ENCODE data around the gene HLA-DQB1. TPM values are rescaled to one million over a fixed set of nuclear protein-coding genes. Genes with fewer than 3 reads are reported as not detected.

HLA-DQB1 gene
- total and polyA plus RNA-seq, 12 donors: 6.2 to 81.2 (median 15.5) TPM

GRCh38 chr6:32668226-32668747 is 1.8 kb upstream of the HLA-DQB1 start:
- Histone ChIP-seq H3K4me3 (no peak overlapping the region), H3K27ac (peak overlapping the region in 6 of 10 donors; percentile 21 to 79 (median 70)), H3K4me1 (peaks cover 0 to 12% (median 0%) of the 10 kb centered on the region in 9 donors), H3K36me3 (no peaks in the 10 kb centered on the region), H3K27me3 (peaks cover 0 to 14% (median 0%) of the 10 kb centered on the region in 7 donors), H3K9me3 (peaks cover 0 to 16% (median 0%) of the 10 kb centered on the region in 11 donors)
- peak in 1 of 2 donors; percentile 78 for DNase-seq
- TF ChIP-seq CTCF (IDR thresholded peaks at IDR 0.05): no peak
- WGBS, 2 donors: 40 to 49% methylated on average over 5 of the region's 5 CpGs
- ATAC-seq: peak; percentile 61 to 90 (median 78)
- intact Hi-C loops (cut with DNase I): loop anchor here in 1 of 10 donors (5.0 kb wide), 1 partner anchor 36 kb away; no protein-coding TSS in a partner anchor

GRCh38 chr6:32665661-32666060 is 796 bp downstream of the HLA-DQB1 start:
- Histone ChIP-seq H3K4me1 (peaks cover 0 to 12% (median 0%) of the 10 kb centered on the region in 9 donors), H3K27ac (peak overlapping the region in 7 of 10 donors; percentile 20 to 82 (median 72)), H3K4me3 (peak overlapping the region in 7 of 10 donors; percentile 36 to 57 (median 41)), H3K27me3 (peaks cover 0 to 14% (median 0%) of the 10 kb centered on the region in 7 donors), H3K36me3 (peaks cover 0 to 6% (median 0%) of the 10 kb centered on the region in 9 donors), H3K9me3 (no peaks in the 10 kb centered on the region)
- no peak for ATAC-seq
- no peak for TF ChIP-seq CTCF (IDR thresholded peaks at IDR 0.05)
- 35 to 36% methylated on average over 3 of the region's 3 CpGs for WGBS, 2 donors
- DNase-seq: no peak
- intact Hi-C loops (cut with DNase I): loop anchor here in 1 of 10 donors (5.0 kb wide), 1 partner anchor 33 kb away; no protein-coding TSS in a partner anchor

- peak overlapping the region in 7 of 10 donors; percentile 52 to 82 (median 72) for H3K27ac ChIP-seq
- 1% methylated on average over 41 to 47 of the region's 47 CpGs for WGBS, 2 donors
- TF ChIP-seq CTCF (IDR thresholded peaks at IDR 0.05): no peak
- intact Hi-C loops (cut with DNase I): loop anchor here in 1 of 10 donors (5.0 kb wide), 1 partner anchor 33 kb away; no protein-coding TSS in a partner anchor
- H3K36me3 ChIP-seq: peaks cover 0 to 6% (median 0%) of the 10 kb centered on the region in 9 donors
- no peaks in the 10 kb centered on the region for H3K9me3 ChIP-seq
- H3K4me1 ChIP-seq: peaks cover 0 to 12% (median 0%) of the 10 kb centered on the region in 9 donors
- H3K4me3 ChIP-seq: peak overlapping the region in 7 of 10 donors; percentile 28 to 57 (median 38)
- H3K27me3 ChIP-seq: peaks cover 0 to 14% (median 0%) of the 10 kb centered on the region in 7 donors
- DNase-seq: peak; percentile 34 to 41
- ATAC-seq: peak in 6 of 8 donors; percentile 38 to 81 (median 60)
Observed at GRCh38 chr6:32664827-32665362, 1.6 kb downstream of the HLA-DQB1 start.

GRCh38 chr6:32664354-32664753 is 2.1 kb downstream of the HLA-DQB1 start:
- no peaks in the 10 kb centered on the region for H3K9me3 ChIP-seq
- no peak for DNase-seq
- H3K27me3 ChIP-seq: peaks cover 0 to 14% (median 0%) of the 10 kb centered on the region in 7 donors
- peak overlapping the region in 6 of 10 donors; percentile 36 to 57 (median 44) for H3K4me3 ChIP-seq
- peaks cover 0 to 6% (median 0%) of the 10 kb centered on the region in 9 donors for H3K36me3 ChIP-seq
- H3K27ac ChIP-seq: peak overlapping the region in 4 of 10 donors; percentile 55 to 79 (median 76)
- TF ChIP-seq CTCF (IDR thresholded peaks at IDR 0.05): no peak
- intact Hi-C loops (cut with DNase I): no loop called here
- no peak for ATAC-seq
- 15 to 31% methylated on average over 20 to 26 of the region's 26 CpGs for WGBS, 2 donors
- H3K4me1 ChIP-seq: peaks cover 0 to 12% (median 0%) of the 10 kb centered on the region in 9 donors

Data from heart right ventricle (tissue), 16 donors.